ENCODE data around the gene PLEKHA4.

- TF ChIP-seq, protein P1, sequence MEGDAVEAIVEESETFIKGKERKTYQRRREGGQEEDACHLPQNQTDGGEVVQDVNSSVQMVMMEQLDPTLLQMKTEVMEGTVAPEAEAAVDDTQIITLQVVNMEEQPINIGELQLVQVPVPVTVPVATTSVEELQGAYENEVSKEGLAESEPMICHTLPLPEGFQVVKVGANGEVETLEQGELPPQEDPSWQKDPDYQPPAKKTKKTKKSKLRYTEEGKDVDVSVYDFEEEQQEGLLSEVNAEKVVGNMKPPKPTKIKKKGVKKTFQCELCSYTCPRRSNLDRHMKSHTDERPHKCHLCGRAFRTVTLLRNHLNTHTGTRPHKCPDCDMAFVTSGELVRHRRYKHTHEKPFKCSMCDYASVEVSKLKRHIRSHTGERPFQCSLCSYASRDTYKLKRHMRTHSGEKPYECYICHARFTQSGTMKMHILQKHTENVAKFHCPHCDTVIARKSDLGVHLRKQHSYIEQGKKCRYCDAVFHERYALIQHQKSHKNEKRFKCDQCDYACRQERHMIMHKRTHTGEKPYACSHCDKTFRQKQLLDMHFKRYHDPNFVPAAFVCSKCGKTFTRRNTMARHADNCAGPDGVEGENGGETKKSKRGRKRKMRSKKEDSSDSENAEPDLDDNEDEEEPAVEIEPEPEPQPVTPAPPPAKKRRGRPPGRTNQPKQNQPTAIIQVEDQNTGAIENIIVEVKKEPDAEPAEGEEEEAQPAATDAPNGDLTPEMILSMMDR (conservative IDR thresholded peaks at IDR 0.05; ENCODE audit: low read depth in 2 of 2): no peak
- TF ChIP-seq EZH2 (IDR thresholded peaks at IDR 0.05; ENCODE audit: low read depth, unreplicated experiment) (no peak), POLR2AphosphoS5 (IDR thresholded peaks at IDR 0.05; ENCODE audit: low read depth) (no peak), REST (IDR thresholded peaks at IDR 0.05; ENCODE audit: unreplicated experiment) (no peak)
These were observed 37.5 kb downstream of the PLEKHA4 start for GRCh38 chr19:48830965-48831364.
